H9 (cell line): Measurements from ENCODE around the gene GPM6B. TPM values are rescaled to one million over a fixed set of nuclear protein-coding genes. Genes with fewer than 3 reads are reported as not detected.

Experiments
- DNase-seq: peaks from one replicate; pipeline ENCODE4 v3.0.0-alpha.2; 2017
- H2AFZ ChIP-seq: one replicate; pipeline ENCODE4 v1.6.1; 2013; ENCODE audit warnings: mild to moderate bottlenecking, low read length, control low read depth, moderate library complexity
- H2AK5ac ChIP-seq: 2 replicates; pipeline ENCODE4 v1.6.1; 2013; ENCODE audit warnings: low read length, control low read depth, mixed read lengths; ENCODE audit not compliant: insufficient read length
- H2BK120ac ChIP-seq: one replicate; pipeline ENCODE4 v1.6.1; 2013; ENCODE audit warnings: low read depth, mild to moderate bottlenecking, low read length, control low read depth, inconsistent platforms; ENCODE audit not compliant: poor library complexity, severe bottlenecking
- H2BK12ac ChIP-seq: 2 replicates; pipeline ENCODE4 v1.6.1; 2013; ENCODE audit warnings: low read length, control low read depth, mixed read lengths, low read depth; ENCODE audit not compliant: insufficient read length
- H2BK15ac ChIP-seq: 2 replicates; pipeline ENCODE4 v1.6.1; 2013; ENCODE audit warnings: low read depth, low read length, control low read depth
- H2BK20ac ChIP-seq: one replicate; pipeline ENCODE4 v1.6.1; 2013; ENCODE audit warnings: low read depth, mild to moderate bottlenecking, low read length, control low read depth, inconsistent platforms; ENCODE audit not compliant: poor library complexity, severe bottlenecking
- H2BK5ac ChIP-seq: 2 replicates; pipeline ENCODE4 v1.6.1; 2013; ENCODE audit warnings: low read length, control low read depth, mixed read lengths; ENCODE audit not compliant: insufficient read length
- H3K14ac ChIP-seq: 2 replicates; pipeline ENCODE4 v1.6.1; 2013; ENCODE audit warnings: low read length, control low read depth; ENCODE audit not compliant: insufficient read depth
- H3K18ac ChIP-seq: 2 replicates; pipeline ENCODE4 v1.6.1; 2013; ENCODE audit warnings: low read depth, mild to moderate bottlenecking, mixed read lengths, low read length, control low read depth; ENCODE audit not compliant: insufficient read length
- H3K23ac ChIP-seq: 2 replicates; pipeline ENCODE4 v1.6.1; 2013; ENCODE audit warnings: low read length, control low read depth, mixed read lengths, low read depth; ENCODE audit not compliant: insufficient read length
- H3K23me2 ChIP-seq: 2 replicates; pipeline ENCODE4 v1.6.1; 2013; ENCODE audit warnings: low read depth, mild to moderate bottlenecking, mixed read lengths, low read length, control low read depth; ENCODE audit not compliant: insufficient read length, poor library complexity, severe bottlenecking
- H3K27ac ChIP-seq: 2 replicates; pipeline ENCODE4 v1.5.1; 2013; ENCODE audit warnings: low read length, control low read depth, mixed read lengths, low read depth; ENCODE audit not compliant: insufficient read length
- H3K27me3 ChIP-seq: 2 replicates; pipeline ENCODE4 v1.6.1; 2013; ENCODE audit warnings: low read length, control low read depth, inconsistent platforms; ENCODE audit not compliant: insufficient read depth
- H3K4ac ChIP-seq: 2 replicates; pipeline ENCODE4 v1.6.1; 2013; ENCODE audit warnings: low read depth, mild to moderate bottlenecking, control low read depth, inconsistent platforms, low read length, moderate library complexity
- H3K4me1 ChIP-seq: 2 replicates; pipeline ENCODE4 v1.6.1; 2013; ENCODE audit warnings: low read length, control low read depth, inconsistent platforms; ENCODE audit not compliant: insufficient read depth
- H3K4me2 ChIP-seq: 2 replicates; pipeline ENCODE4 v1.6.1; 2013; ENCODE audit warnings: low read length, control low read depth, mixed read lengths; ENCODE audit not compliant: insufficient read length, insufficient read depth
- H3K56ac ChIP-seq: 2 replicates; pipeline ENCODE4 v1.6.1; 2013; ENCODE audit warnings: low read depth, mild to moderate bottlenecking, mixed read lengths, low read length, control low read depth; ENCODE audit not compliant: insufficient read length
- H3K79me1 ChIP-seq: 2 replicates; pipeline ENCODE4 v1.6.1; 2013; ENCODE audit warnings: low read depth, mild to moderate bottlenecking, moderate library complexity, low read length, control low read depth, inconsistent platforms; ENCODE audit not compliant: insufficient read depth, poor library complexity, severe bottlenecking
- H3K79me2 ChIP-seq: 2 replicates; pipeline ENCODE4 v1.6.1; 2013; ENCODE audit warnings: low read length, control low read depth, inconsistent platforms; ENCODE audit not compliant: insufficient read depth
- H3K9ac ChIP-seq: 2 replicates; pipeline ENCODE4 v1.6.1; 2013; ENCODE audit warnings: low read length, control low read depth, mixed read lengths; ENCODE audit not compliant: insufficient read length; ENCODE audit errors: extremely low read depth
- H3K9me3 ChIP-seq: one replicate; pipeline ENCODE4 v1.6.1; 2013; ENCODE audit warnings: low read depth, low read length, inconsistent platforms; ENCODE audit not compliant: control insufficient read depth
- H3T11ph ChIP-seq: one replicate; pipeline ENCODE4 v1.6.1; 2013; ENCODE audit warnings: mild to moderate bottlenecking, low read length, control low read depth, inconsistent platforms
- H4K20me1 ChIP-seq: one replicate; pipeline ENCODE4 v1.6.1; 2013; ENCODE audit not compliant: control insufficient read depth, insufficient read length, insufficient read depth
- H4K5ac ChIP-seq: 2 replicates; pipeline ENCODE4 v1.6.1; 2013; ENCODE audit warnings: low read depth, mild to moderate bottlenecking, mixed read lengths, low read length, control low read depth; ENCODE audit not compliant: insufficient read length
- H4K8ac ChIP-seq: replicated peaks from 2 replicates; pipeline ENCODE4 v1.6.1; 2013; ENCODE audit warnings: low read length, control low read depth, mixed read lengths, low read depth; ENCODE audit not compliant: insufficient read length
- H4K91ac ChIP-seq: 2 replicates; pipeline ENCODE4 v1.6.1; 2013; ENCODE audit warnings: low read depth, mild to moderate bottlenecking, moderate library complexity, mixed read lengths, low read length, control low read depth; ENCODE audit not compliant: insufficient read length
- H3K27ac Mint-ChIP-seq, 3 experiments: 2 replicates in 2 of 3; 3 replicates in 1 of 3; pipeline ENCODE4 v1.8.0; 2020 to 2021; ENCODE audit warnings: mixed read lengths in 3 of 3, mild to moderate bottlenecking in 1 of 3, moderate library complexity in 1 of 3
- H3K27me3 Mint-ChIP-seq: 2 replicates; pipeline ENCODE4 v1.8.0; 2021; ENCODE audit warnings: low read depth, mild to moderate bottlenecking, moderate library complexity, mixed read lengths
- H3K36me3 Mint-ChIP-seq, 3 experiments: 2 replicates in 2 of 3; 3 replicates in 1 of 3; pipeline ENCODE4 v1.8.0; 2020 to 2021; ENCODE audit warnings: low read depth in 3 of 3, mixed read lengths in 3 of 3; ENCODE audit not compliant: insufficient read depth in 1 of 3
- H3K4me1 Mint-ChIP-seq, 2 experiments: 2 replicates each; pipeline ENCODE4 v1.8.0; 2020; ENCODE audit warnings: mixed read lengths in 2 of 2
- H3K4me3 Mint-ChIP-seq, 2 experiments: 2 replicates in 1 of 2; 3 replicates in 1 of 2; pipeline ENCODE4 v1.8.0; 2020 to 2021; ENCODE audit warnings: mild to moderate bottlenecking in 2 of 2, mixed read lengths in 2 of 2, moderate library complexity in 1 of 2
- H3K9me3 Mint-ChIP-seq, 2 experiments: 2 replicates in 1 of 2; 3 replicates in 1 of 2; pipeline ENCODE4 v1.8.0; 2020; ENCODE audit warnings: mild to moderate bottlenecking in 2 of 2, mixed read lengths in 2 of 2, moderate library complexity in 1 of 2
- CTCF ChIP-seq: fragments of 200-600 bp; sonication (generic); conservative IDR thresholded peaks from 3 replicates; pipeline ENCODE4 v1.8.0; 2021; ENCODE audit warnings: antibody characterized with exemption, mild to moderate bottlenecking
- WGBS: extraction: QIAGEN DNeasy Blood & Tissue Kit; methylation state at CpG from one replicate; pipeline ENCODE4 v1.1.7; 2013; ENCODE audit warnings: missing lambda C conversion rate, low lambda C conversion rate, mixed read lengths; ENCODE audit not compliant: insufficient read length; ENCODE audit errors: extremely low coverage; 5-methylcytosine and 5-hydroxymethylcytosine counted together
- total RNA-seq: library from RNA; stranded (reverse); gene quantifications from 2 replicates; pipeline ENCODE4 v1.2.1, GENCODE V29; 2021

The GPM6B gene
- total RNA-seq, 1 experiment from 2014 or later = 73.9 TPM

GRCh38 chrX:13756381-13756780 lies 60.5 kb downstream of the GPM6B start:
- H3K36me3 Mint-ChIP-seq = peaks cover 9 to 72% (median 48%) of the 10 kb centered on the region in 3 experiments; a peak in 6 of 7 replicates
- no peaks in the 10 kb centered on the region for H3K9me3 ChIP-seq
- DNase-seq = no peak
- no peak overlapping the region for H3K56ac ChIP-seq
- no peaks in the 10 kb centered on the region for H3K79me1 ChIP-seq
- H2AFZ ChIP-seq = no peak overlapping the region
- H3K4me1 Mint-ChIP-seq = peaks cover 22 to 27% of the 10 kb centered on the region in 2 experiments
- no peak overlapping the region for H2BK12ac ChIP-seq
- no CpG with 5 or more reads among the region's 4 CpGs for WGBS
- no peak overlapping the region for H3K27ac Mint-ChIP-seq
- no peaks in the 10 kb centered on the region for H4K20me1 ChIP-seq
- H4K91ac ChIP-seq = no peak overlapping the region
- no peaks in the 10 kb centered on the region for H3K27me3 Mint-ChIP-seq
- H2AK5ac ChIP-seq = no peak overlapping the region
- no peaks in the 10 kb centered on the region for H3K23me2 ChIP-seq
- no peak overlapping the region for H3K4ac ChIP-seq
- H3K4me3 Mint-ChIP-seq = no peak overlapping the region
- H2BK120ac ChIP-seq = no peak overlapping the region
- H3K18ac ChIP-seq = no peak overlapping the region
- H3K9ac ChIP-seq = no peak overlapping the region
- no peak for TF ChIP-seq CTCF
- no peak overlapping the region for H3K27ac ChIP-seq
- H4K8ac ChIP-seq = no peak overlapping the region
- no peak overlapping the region for H2BK5ac ChIP-seq
- no peak overlapping the region for H3K23ac ChIP-seq
- H4K5ac ChIP-seq = no peak overlapping the region
- peaks cover 17 to 39% of the 10 kb centered on the region in 2 experiments for H3K9me3 Mint-ChIP-seq
- H3K14ac ChIP-seq = no peak overlapping the region
- H3K4me2 ChIP-seq = no peak overlapping the region
- H3K4me1 ChIP-seq = peaks cover 8% of the 10 kb centered on the region; the same call in 1 of the 2 replicates
- no peak overlapping the region for H3T11ph ChIP-seq
- H2BK20ac ChIP-seq = no peak overlapping the region
- H3K27me3 ChIP-seq = no peaks in the 10 kb centered on the region; the same call in 1 of the 2 replicates
- H3K79me2 ChIP-seq = 0 out of 2 replicates have a peak, but pooled peaks cover 2% of the 10 kb centered on the region
- H2BK15ac ChIP-seq = no peak overlapping the region
